Glutamatergic neuron (in vitro differentiated cells): ENCODE results near the gene ADAMTSL4. TPM values are rescaled to one million over a fixed set of nuclear protein-coding genes. Genes with fewer than 3 reads are reported as not detected.

Experiments
- DNase-seq: peaks from one replicate; pipeline ENCODE4 v3.0.0; 2022
- H3K27ac Mint-ChIP-seq: one replicate; pipeline ENCODE4 v1.8.0; 2020; ENCODE audit warnings: mild to moderate bottlenecking, mixed read lengths, inconsistent platforms; ENCODE audit not compliant: unreplicated experiment
- H3K27me3 Mint-ChIP-seq: one replicate; pipeline ENCODE4 v1.8.0; 2020; ENCODE audit warnings: mild to moderate bottlenecking, moderate library complexity, mixed read lengths, inconsistent platforms; ENCODE audit not compliant: unreplicated experiment
- H3K36me3 Mint-ChIP-seq: one replicate; pipeline ENCODE4 v1.8.0; 2020; ENCODE audit warnings: mild to moderate bottlenecking, mixed read lengths, inconsistent platforms; ENCODE audit not compliant: unreplicated experiment
- H3K4me1 Mint-ChIP-seq: one replicate; pipeline ENCODE4 v1.8.0; 2020; ENCODE audit warnings: mild to moderate bottlenecking, low read depth, mixed read lengths, inconsistent platforms; ENCODE audit not compliant: unreplicated experiment
- H3K4me3 Mint-ChIP-seq: one replicate; pipeline ENCODE4 v1.8.0; 2020; ENCODE audit warnings: mild to moderate bottlenecking, mixed read lengths, inconsistent platforms; ENCODE audit not compliant: unreplicated experiment
- H3K9me3 Mint-ChIP-seq: one replicate; pipeline ENCODE4 v1.8.0; 2020; ENCODE audit warnings: mild to moderate bottlenecking, moderate library complexity, mixed read lengths, inconsistent platforms; ENCODE audit not compliant: unreplicated experiment
- total RNA-seq: library from RNA; stranded (reverse); fragmentation: NEBNext Ultra II Directional; extraction: Animal tissue kit (Norgen Biotek cat#: 25700); gene quantifications from one replicate; pipeline ENCODE4 v1.2.1, GENCODE V29; 2021; ENCODE audit not compliant: unreplicated experiment
- TF ChIP-seq, protein P1 (sequence below): fragments of 200-600 bp; sonication (generic); IDR thresholded peaks from one replicate; pipeline ENCODE4 v1.5.0; 2021; ENCODE audit not compliant: partially characterized antibody, unreplicated experiment

The ADAMTSL4 gene
- total RNA-seq, 1 donor from 2014 or later: 0.25 TPM

DNA sequence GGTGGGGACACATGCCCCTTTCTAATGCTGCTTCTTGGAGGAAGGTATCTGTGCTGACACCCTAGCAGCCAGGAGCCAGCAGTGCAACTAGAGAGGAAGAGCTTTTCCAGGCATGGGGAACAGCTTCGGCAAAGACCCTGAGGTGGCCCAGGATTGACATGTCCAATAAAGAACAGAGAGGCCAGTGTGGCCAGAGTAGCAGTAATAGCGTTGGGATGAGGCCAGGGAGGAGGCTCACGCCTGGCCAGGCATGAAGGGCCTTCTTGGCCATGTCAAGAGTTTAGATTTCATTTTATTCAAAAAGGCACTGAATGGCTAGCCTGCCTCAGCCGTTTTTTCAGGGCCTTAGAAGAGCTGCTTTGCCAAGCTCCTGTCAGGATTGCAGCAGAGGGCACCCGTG is 16.3 kb upstream of the ADAMTSL4 start:
- no peaks in the 10 kb centered on the region for H3K36me3 Mint-ChIP-seq
- TF ChIP-seq, protein P1, sequence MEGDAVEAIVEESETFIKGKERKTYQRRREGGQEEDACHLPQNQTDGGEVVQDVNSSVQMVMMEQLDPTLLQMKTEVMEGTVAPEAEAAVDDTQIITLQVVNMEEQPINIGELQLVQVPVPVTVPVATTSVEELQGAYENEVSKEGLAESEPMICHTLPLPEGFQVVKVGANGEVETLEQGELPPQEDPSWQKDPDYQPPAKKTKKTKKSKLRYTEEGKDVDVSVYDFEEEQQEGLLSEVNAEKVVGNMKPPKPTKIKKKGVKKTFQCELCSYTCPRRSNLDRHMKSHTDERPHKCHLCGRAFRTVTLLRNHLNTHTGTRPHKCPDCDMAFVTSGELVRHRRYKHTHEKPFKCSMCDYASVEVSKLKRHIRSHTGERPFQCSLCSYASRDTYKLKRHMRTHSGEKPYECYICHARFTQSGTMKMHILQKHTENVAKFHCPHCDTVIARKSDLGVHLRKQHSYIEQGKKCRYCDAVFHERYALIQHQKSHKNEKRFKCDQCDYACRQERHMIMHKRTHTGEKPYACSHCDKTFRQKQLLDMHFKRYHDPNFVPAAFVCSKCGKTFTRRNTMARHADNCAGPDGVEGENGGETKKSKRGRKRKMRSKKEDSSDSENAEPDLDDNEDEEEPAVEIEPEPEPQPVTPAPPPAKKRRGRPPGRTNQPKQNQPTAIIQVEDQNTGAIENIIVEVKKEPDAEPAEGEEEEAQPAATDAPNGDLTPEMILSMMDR: peak; percentile 41
- H3K4me1 Mint-ChIP-seq: peaks cover 10% of the 10 kb centered on the region
- peaks cover 11% of the 10 kb centered on the region for H3K27me3 Mint-ChIP-seq
- DNase-seq: no peak
- no peak overlapping the region for H3K27ac Mint-ChIP-seq
- H3K4me3 Mint-ChIP-seq: no peak overlapping the region
- H3K9me3 Mint-ChIP-seq: peaks cover 7% of the 10 kb centered on the region

DNA sequence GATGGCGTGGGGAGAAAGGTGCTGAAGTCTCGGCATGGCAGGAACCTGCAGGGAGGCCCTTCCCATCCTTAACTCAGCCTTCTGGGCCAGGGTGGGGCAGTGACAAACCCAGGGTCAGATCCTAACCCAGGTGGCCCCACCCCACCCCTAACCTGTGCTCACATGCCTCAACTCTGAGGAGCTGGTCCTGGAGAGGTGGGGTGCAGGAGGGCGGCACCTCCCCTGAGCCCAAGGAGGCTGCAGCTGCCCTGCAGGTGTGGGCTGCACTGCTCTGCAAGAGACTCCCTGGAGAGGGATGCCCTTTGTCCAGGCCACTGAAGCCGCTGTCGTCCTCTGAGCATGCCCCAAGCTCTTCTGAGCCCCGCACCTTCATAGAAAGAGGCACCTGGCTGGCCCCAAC is 15.2 kb upstream of the ADAMTSL4 start:
- no peak for DNase-seq
- TF ChIP-seq, protein P1: no peak
- Mint-ChIP-seq H3K9me3 (peaks cover 7% of the 10 kb centered on the region), H3K4me3 (no peak overlapping the region), H3K27ac (no peak overlapping the region), H3K36me3 (no peaks in the 10 kb centered on the region), H3K4me1 (peaks cover 10% of the 10 kb centered on the region), H3K27me3 (peaks cover 8% of the 10 kb centered on the region)

DNA sequence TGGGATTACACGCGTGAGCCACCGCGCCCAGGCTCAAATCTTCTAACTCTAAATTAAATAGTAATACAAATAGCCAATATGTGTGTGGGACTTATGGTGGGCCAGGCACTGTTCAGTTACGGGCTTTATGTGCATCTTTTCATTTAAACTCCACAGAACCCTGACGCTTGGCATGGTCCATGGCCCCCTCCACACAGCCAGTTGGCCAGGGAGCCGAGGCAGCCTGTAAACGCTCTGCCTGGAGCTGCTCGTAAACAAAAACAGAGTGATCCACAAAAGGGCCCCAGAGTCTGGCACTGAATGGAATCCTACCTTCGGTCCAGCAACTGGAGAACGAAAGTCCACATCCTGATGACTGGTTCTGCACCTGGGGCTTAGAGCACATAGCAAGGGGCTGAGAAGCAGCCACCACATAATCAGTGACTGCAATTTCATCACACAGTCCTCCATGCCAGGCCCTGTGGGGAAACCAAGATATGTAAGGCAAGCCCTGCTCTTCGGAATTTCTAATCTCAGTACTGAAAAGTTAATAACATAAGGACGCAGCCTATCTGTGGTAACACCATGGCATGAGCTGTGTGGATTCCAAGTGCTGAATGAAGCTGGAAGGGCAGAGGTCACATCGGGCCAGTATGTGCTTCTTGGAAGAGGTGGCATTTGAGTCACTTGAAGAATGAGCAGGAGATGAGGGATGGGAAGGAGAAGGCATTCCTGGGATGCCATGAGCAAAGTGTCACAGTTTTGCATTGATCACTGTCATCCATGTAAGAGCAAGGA is 13.5 kb upstream of the ADAMTSL4 start:
- Mint-ChIP-seq H3K36me3 (no peaks in the 10 kb centered on the region), H3K4me3 (no peak overlapping the region), H3K4me1 (peaks cover 6% of the 10 kb centered on the region), H3K27me3 (peaks cover 5% of the 10 kb centered on the region), H3K27ac (no peak overlapping the region), H3K9me3 (peaks cover 4% of the 10 kb centered on the region)
- TF ChIP-seq, protein P1: no peak
- no peak for DNase-seq

DNA sequence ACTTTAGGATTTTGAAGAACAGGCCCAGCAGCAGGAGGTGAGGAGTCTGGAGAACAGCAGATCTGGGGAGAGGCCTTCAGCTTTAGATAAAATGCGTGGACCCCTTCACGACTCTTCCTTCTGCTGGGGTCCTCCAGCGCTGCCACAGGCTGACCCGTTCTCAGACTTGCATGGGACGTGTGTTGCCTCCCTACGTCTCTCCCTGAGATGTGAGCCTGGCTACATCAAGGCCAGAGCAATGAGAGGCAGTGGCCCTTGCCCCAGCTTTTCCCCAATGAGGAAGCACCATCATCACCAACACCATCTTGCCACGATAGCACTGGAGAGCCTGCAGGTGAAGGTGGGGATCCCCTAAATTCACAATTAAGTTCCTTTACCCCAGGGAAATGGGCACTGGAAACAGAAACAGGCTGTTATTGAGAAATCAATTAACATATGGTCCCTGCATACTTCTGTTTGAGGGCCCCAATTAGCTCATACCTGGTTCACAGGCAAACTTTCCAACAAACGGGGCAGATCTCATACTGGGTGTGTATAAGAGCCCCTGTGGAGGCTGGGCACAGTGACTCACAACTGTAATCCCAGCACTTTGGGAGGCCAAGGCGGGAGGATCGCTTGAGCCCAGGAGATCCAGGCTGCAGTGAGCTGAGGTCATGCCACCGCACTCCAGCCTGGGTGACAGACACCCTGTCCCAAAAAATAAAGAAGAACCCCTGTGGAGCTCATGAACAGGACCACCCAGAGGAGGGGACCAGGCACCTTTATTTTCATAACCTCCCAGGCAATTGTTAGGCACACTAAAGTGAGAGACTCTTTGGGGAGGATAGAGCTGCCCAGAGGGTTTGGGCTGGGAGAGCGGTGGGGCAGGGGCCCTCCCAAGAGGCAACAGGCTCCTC is 12.1 kb upstream of the ADAMTSL4 start:
- Mint-ChIP-seq H3K27me3 (peaks cover 3% of the 10 kb centered on the region), H3K36me3 (no peaks in the 10 kb centered on the region), H3K27ac (no peak overlapping the region), H3K4me3 (no peak overlapping the region), H3K4me1 (no peaks in the 10 kb centered on the region), H3K9me3 (peaks cover 1% of the 10 kb centered on the region)
- TF ChIP-seq, protein P1: no peak
- DNase-seq: no peak
